Measurements from ENCODE around the gene C10orf105.

The C10orf105 gene

DNA sequence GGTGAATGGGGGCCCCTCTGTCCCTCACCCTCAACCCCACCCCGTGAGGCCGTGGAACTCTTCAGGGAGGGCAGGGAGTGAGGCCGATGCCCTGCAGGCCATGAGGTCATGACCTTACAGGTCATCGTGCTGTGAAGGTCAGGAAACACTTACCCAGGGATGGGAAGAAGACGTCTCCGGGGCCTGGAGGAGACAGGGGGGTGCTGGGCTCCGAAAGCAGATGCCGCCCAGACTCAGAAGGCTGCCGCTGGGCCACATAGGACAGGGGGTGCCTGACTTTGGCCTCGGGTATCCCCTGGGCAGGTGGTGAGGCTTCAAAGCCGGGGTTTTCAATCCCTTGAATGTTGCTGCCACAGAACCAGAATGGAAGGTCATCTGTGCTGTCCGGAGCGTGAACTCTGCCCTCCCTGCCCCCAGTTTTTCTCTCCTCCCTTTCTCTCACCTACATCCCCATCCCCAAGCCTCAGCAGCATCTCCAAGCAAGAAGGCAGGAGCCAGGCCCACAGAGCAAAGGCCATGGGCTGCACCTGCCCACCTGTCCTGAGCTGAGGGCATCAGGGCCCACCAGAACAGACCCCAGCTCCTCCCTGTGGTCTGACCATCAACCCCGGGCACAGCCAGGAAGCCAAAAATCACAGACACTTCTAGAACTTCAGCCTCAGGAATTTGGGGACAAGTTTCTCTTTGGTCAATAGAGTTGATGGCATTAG lies 32.1 kb upstream of the C10orf105 start:
- no peak for DNase-seq

DNA sequence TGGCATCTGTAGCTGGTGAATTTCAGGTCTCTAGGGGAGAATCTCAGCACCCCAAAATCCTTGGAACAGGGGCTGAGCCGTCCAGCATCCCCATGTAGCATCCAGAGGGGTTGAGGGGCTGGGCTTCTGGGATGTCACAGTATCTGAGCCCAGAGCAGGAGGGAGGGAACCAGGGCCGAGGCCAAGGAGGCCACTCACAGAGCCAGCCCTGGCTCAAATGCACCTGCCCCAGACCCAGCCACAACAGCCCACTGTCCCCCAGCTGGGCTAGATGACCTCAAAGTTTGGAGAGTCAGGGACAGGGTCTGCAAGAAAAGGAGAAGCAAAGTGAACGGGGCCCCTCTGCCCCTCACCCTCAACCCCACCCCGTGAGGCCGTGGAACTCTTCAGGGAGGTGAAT lies 31.4 kb upstream of the C10orf105 start:
- no peak for DNase-seq

DNA sequence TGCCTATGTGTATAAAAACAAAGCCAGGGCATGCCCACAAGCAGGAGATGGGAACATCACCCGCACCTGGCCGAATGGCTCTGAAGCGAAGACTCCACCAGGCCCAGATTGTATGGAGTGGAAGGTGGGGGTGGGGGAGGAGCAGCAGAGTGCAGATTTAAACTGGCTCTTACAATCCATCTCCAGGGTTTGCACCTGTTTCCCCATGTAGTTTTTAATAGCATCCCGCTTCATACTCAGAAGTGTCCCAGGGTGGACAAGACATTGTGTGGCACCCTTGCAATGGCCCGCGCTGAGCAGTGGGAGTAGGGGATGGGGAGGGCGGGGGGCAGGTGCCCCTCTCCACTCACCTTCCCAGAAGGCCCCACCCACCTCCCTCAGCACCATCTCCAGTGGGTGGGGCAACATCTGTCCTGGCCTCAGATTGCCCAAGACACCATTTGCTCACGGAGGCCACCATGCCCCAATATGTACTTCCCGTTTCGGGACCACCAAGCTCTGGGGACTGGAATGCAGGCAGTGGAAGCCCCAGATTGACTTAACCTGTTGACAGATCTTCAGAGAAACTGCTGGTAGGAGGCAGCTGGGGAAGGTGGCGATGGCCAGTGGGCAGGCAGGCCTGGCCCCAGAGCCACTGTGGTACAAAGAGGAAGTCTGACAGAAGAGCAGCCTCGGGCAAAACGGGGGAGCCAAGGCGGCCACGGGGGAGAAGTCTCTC lies 30.7 kb upstream of the C10orf105 start:
- no peak for DNase-seq

DNA sequence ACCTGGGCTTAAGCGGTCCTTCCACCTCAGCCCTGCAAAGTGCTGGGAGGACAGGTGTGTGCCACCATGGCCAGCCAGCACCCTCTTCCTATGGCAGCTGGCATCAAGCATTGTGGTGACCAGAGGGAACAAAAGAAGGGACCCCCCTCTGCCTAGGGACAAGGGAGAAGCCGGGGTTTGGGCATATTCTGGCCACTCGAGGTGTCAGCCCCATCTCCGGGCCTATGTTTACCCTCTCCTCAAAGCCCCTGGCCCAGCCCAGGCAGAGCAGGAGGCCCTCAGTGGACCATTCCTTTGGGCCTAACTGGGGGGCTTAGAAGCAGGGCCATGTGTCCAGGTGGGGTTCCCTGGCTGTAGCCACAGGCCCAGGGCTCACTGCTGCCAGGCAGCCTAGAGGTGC lies 29.8 kb upstream of the C10orf105 start:
- no peak for DNase-seq

DNA sequence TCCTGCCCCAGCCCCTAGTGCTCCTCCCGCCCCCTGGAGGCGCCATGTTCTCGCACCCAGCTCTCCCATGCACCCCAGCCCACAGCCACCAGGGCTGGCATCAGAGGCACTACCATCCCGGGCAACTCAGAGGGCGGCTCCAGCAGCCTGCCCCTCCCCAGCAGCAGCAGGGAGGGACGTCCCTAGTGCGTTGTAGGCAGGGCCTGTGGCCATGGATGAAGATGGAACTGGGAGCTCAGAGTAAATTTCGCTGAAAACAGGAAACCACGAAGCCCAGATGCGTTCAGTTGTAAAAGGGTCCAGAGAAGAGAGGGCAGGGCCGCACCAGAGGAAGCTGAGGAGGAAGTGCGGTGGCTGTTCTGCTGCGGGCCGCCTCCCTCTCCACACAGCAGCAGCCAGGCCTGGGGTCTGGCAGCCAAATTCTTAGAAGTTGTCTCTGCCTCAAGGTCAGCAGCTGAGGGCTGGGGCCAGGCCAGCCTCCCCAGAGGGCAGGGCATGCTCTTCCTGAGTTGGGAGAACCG lies 29.2 kb upstream of the C10orf105 start:
- DNase-seq = peak; percentile 64 to 68

DNA sequence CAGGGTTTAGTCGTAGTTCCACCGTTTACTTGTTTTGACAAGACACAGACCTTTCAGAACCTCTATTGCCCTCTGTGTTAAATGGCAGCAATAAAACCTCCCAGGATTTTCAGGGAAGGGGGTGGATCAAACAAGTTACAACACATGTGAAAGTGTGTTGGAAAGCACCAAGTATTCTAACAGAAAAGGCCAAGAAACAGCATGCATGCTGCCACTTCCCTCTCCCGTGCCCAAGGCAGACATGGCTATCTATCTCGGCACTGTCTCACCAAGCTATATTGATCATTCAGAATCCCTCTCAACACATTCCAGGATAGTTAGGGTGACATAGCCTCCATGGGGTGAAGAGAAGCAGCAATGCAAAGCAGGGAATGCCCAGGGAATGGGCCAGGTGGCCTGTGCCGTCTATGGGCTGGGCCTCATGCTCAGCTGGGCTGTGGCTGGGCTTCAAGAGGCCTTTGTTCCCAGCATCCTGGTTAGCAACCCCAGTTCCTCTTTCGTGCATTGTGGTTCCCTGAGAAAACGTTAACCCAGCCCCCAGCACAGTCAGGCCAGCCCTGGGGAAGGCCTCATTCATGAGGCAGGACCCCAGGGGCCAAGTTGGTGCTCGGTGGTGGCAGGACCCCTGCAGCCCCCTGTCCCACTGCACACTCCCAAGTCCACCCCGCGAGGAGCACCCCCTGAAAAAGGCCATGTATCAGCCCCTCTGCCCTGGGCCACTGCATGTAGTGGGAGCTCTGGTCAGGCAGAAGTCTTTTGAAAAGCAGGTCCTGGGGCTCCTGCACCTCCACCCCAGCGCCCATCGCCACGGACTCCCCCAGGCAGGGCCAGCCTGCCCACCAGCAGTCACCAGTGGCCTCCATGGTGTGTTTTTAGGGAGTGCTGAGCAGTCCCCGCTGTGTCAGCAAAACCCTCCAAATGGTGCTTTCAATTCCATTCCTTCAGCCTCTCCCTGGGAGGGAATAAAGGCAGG lies 28.3 kb upstream of the C10orf105 start:
- no peak for DNase-seq

DNA sequence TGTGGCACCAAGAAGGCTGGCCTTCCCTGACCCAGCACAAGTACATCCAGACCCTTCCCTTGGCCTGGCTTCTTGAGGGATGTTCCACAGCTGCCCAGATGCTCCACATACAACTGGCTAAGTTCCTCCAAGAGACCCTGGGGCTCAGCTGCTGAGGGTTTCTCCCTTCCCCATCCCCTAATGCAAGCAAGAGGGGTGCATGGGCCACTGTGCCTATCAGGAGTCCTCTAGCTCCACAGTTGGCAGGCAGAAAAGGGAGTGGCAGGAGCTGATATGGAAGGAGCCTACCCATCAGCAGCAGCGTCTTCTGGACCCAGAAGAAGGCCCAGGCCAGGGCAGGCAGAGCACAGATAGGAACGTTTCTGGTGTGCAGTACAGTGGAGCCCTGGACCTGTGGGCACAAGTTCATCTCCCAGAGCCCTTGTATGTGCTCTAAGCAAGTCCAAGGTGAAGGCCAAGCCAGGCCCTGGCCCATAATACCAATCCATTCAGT lies 27.5 kb upstream of the C10orf105 start:
- DNase-seq = no peak

DNA sequence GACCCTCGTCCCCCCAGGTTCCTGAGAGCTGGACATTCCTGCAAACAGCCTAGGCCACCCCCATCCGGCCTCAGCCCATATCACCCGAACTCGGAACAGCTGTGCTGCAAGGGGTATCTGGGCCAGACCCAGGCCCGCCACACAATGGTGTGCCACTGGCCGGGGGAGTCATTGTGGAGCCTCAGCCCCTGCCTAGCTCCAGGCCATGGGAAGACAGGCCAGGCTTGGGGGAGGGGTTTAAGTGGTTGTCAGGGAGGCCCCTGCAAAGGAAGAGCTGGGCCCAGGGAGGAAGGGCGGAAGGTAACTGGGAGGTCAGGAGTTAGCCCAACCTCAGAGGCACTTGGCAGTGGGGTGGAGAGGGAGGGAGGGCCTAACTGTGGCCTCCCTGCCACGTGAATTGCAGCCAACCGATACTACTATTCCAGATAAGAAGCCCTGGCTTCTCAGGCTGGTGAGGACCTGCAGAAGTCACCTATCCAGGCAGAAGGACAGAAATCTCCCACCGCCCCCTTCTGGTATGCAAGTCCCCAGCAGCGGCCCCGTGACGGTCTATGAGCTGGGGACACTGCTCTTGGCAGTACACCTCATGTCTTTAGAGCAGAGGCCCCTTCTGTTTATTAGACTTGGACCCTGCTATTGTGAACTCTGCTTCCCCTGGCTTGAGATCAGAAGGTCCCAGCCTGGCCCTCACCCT lies 26.9 kb upstream of the C10orf105 start:
- DNase-seq = no peak

DNA sequence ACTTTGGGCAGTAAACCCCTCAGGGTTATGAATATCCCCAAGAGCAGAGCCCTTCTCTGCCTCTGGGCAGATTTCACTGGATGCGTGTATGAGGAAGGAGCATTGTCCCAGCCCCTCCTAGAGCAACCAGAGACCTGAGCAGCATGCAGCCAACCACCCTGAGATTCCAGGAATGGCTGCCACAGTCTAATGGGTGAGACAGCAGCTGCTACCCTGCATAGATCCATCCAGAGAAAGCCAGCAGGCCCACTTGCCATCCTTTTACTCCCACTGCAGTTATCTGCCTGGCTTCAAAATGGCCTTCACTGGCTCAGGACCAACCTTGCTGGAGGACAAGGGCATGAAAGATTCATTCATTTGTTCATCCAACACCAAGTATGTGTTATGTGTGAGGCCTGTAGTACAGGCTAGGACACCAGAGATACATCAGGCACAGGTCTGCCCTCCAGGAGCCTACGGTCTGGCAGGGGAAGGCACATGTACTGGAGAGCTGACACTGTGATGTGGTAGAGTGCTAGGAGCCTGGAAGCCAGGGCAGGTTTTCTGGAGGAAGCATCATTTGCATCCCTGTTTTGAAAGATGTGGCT lies 26.2 kb upstream of the C10orf105 start:
- DNase-seq = no peak

DNA sequence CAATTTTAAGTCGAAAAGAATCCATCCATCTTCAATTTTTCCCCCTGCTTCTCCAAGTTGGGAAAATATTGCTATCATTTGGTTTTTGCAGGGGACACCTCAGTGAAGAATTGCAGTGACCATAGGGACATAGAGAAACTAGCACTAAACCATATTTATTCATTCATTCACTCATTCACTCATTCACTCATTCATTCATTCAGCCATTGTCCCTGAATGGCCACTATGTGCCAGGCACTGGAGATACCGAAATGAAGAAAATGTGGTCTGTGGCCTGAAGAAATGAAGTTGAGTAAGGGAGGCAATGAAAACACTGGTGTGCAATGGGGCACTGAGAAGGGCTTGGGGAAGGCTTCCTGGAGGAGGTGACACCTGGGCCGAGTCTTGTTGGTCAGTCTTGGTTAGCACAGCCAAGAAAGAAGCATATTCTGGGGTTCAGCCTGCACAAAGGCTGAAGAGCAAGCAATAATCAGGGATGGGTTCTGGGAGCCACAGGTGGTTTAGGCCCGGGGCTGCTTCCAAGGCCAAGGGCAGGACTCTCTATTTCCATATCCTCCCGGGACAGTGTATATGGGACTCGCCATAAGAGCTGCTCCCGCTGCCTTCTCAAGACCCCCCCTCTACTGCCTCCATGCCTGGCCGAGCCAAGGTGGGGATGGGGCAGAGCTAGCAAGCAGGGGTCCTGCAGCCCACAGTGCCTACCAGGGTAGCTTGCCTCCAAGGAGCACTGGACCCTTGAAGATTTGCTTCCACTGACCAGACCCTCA lies 25.5 kb upstream of the C10orf105 start:
- DNase-seq = no peak

DNA sequence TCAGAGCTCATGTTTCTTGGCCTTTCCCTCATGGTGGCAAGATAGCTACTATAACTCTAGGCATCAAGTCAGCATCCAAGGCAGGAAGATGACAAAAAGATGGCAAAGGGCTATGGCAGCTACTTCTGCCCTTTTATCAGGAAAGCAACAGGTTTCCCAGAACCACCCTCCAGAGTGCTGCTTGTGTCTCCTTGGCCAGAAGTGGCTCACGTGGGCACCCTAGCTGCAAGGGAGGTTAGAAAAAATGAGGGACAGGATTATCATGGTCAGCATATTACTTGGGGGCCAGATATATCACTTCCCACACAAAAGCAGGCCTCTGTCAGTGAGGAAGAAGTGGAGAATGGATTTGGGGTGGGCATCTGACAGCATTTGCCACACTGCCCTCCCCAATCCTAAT lies 24.3 kb upstream of the C10orf105 start:
- DNase-seq = no peak

DNA sequence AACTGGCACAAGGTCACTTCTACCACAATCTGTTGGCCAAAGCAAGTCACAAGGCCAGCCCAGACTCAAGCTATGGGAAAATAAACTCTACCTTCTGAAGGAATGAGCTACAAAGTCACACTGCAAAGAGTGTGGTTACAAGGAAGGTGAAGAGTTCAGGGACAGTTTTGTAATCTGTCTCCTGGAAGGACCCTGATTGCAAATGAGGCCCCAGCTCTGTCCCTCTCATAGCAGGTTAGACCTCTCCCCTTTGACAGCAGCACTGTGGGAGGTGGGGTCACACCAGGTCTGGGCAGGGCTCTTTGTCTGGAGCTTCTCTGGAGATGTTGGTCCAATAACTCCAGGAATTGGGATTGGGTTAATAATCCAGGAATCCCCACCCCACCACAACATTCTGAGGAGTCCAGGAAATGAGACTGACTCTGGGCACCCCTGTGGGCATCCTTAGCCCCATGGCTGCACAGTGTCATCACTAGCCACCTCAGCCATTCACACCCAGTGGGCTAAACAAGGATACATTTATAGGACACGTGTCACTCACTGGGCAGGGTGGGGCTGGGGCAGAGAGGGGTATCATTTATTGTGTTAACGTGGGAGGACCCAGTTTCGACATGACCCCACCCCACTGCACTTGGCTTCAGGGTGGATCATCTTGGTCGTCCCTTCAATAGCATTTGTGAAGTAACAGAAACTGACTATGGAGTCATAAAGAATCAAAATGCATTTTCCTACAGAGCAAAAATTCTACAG lies 23.7 kb upstream of the C10orf105 start:
- no peak for DNase-seq

DNA sequence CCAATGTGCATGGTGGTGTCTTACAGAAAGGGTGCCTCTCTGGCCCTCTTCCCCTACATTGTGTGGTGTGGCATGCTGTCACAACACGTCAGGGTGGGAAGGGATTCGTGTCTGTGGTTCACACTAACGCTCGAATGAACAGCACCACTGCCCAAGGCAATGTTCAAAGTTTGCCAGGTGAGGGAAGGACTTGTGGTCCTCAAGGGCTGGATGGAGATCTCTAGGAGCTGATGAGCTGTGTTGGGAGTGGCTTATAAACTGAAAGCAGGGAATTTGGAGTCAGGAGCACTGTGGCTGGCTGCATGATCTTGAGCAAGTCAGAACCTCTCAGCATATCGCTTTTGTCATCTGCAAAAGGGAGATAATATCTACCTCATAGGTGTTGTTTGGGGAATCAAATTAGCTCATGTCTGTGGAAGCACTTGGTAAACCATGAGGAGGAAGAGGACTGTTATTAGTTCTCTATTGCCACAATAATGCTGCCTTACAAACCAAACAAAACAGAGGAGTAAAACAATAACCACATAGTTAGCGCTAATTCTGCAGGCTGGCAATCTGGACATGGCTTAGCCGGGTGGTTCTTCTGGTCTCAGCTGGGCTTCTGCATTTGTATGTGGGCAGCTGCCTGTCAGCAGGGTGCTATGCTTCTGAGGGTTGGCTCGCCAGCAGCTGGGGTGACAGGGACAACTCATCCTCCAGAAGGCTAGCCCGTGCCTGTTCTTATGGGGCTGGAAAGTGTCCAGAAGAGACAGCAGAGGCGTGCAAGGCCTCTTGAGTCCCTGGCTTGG lies 22.9 kb upstream of the C10orf105 start:
- no peak for DNase-seq

DNA sequence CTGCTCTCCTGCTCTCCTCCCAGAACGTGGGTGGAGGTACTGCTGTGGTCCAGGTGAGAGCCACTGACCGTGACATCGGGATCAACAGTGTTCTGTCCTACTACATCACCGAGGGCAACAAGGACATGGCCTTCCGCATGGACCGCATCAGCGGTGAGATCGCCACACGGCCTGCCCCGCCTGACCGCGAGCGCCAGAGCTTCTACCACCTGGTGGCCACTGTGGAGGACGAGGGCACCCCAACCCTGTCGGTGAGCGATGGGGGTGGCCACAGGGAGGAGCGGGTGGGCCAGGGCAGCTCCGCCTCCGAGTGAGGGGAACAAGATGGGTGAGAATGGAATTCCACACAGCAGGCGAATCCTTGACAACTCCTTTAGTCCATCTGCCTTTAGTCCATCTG lies 22.1 kb upstream of the C10orf105 start:
- DNase-seq = no peak

DNA sequence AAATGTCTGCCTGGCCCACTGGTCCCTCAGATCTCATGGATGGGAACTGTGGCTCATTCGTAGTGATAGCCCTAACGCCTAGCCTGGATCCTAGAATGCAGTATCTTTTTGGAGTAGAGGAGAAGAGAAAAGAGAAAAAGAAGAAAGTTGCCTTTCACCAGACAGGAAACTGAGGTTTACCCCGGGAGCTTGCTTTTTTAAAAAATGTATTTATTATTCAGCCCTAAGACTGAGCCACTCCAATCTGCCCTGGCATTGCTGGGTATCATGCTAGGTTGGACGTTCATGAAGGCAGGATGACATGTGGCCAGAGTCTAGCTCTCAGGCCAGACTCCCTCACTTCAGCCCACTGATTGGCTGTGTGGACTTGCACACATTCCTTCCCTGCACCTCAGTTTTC lies 21.5 kb upstream of the C10orf105 start:
- no peak for DNase-seq

DNA sequence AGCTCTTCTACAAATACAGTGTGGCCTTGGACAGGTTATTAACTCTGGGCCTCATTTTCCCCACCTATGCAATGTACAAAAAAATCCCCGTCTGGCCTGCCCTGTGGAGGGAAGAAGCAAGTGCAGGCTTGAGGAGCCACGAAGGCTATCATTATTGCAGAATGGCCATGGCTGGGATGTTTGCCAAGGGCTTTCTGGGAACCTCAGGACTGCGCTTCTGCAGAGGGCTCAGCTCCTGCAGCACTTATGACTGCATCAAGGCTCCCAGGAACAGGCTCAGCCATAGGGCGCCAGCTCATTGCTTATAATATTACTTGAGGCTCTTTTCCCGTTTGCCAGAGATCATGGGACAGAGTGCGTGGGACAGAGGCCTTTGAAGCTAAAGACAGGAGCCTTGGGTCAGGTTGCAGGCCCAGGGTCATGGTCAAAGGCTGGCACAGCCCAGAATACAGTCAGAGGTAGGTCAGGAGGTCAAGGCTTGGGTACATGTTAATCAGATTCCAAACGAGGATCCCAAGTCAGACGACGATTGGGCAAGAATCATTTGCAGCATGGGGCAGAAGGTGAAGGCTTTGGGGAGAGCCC lies 20.6 kb upstream of the C10orf105 start:
- no peak for DNase-seq

DNA sequence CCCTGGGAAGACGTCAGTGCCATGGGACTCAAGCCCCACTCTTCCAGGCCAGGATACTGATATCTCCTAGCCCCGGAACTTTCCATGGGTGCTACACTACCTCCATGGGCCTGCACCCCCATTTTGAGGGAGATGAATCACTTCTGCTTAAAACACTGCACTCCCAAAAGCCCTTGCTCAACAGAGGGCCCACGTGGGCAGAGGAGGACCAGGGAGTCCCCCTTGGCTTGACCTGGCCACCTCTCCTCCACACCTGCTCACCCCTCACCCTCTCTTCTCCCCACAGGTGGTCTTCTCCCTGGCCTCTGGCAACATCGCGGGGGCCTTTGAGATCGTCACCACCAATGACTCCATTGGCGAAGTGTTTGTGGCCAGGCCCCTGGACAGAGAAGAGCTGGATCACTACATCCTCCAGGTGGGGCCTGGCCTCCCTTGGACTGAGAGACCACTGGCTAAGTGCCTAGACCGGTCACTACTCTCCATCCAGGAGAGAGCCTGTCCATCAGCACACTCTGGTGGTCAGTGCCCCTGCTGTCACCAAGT lies 19.9 kb upstream of the C10orf105 start:
- DNase-seq = no peak

DNA sequence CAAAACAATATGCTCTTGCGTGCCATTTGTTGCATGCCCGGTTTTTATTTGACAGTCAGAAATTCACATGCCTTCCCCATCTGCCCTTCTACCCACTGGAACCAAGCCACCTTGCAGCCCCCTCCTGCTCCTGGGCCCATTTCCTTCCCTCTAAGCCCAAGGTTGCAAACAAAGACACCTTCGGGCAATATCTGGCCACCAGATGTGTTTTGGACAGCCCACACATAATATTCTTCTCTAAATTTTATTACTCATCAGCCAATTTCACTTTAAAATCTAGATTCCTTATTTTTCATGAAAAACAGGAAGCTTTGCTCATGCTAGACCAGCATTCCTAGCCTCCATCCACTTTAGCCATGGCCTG lies 18.2 kb upstream of the C10orf105 start:
- no peak for DNase-seq
